K562 (cell line): ENCODE measurements around the gene LMAN2. TPM values are rescaled to one million over a fixed set of nuclear protein-coding genes. Genes with fewer than 3 reads are reported as not detected.

Experiments used
- CREB1 ChIP-seq, 2 experiments: sonication (generic) in 1 of 2; formaldehyde crosslinking in 1 of 2; IDR thresholded peaks; 2 replicates each; pipeline versions ENCODE4 v1.6.1 to v1.8.0; 2012 to 2022; ENCODE audit warnings: inconsistent platforms in 1 of 2, mild to moderate bottlenecking in 1 of 2, missing genetic modification reagents in 1 of 2, moderate library complexity in 1 of 2
- CSDE1 ChIP-seq, 2 experiments: fragments of 450-650 bp; IDR thresholded peaks; 2 replicates each; pipeline ENCODE4 v1.6.1; 2016; ENCODE audit warnings: mild to moderate bottlenecking in 1 of 2
- CTBP1 ChIP-seq: fragments of 450-650 bp; IDR thresholded peaks from 2 replicates; pipeline ENCODE4 v1.6.1; 2016; ENCODE audit warnings: borderline replicate concordance
- EZH2 ChIP-seq: IDR thresholded peaks from 2 replicates; pipeline ENCODE4 v1.6.1; 2012; ENCODE audit warnings: low read depth, mild to moderate bottlenecking, inconsistent platforms, low read length, borderline replicate concordance
- GTF2F1 ChIP-seq: IDR thresholded peaks from 2 replicates; pipeline ENCODE4 v1.6.1; 2011; ENCODE audit warnings: low read depth, low read length, improper control_type of control experiment
- HDAC1 ChIP-seq, 2 experiments: fragments of 450-650 bp; IDR thresholded peaks; 2 replicates each; pipeline ENCODE4 v1.6.1; 2016 to 2017; ENCODE audit warnings: inconsistent platforms in 1 of 2, mild to moderate bottlenecking in 1 of 2, moderate library complexity in 1 of 2
- KDM1A ChIP-seq, 2 experiments: fragments of 450-650 bp; IDR thresholded peaks; 2 replicates each; pipeline ENCODE4 v1.6.1; 2016; ENCODE audit warnings: mild to moderate bottlenecking in 2 of 2
- MBD2 ChIP-seq: sonication (generic); IDR thresholded peaks from 2 replicates; pipeline ENCODE4 v1.6.1; 2016; ENCODE audit warnings: low read depth, borderline replicate concordance
- RBM17 ChIP-seq: fragments of 200-400 bp; formaldehyde crosslinking; IDR thresholded peaks from 2 replicates; pipeline ENCODE4 v1.6.1; 2017; ENCODE audit warnings: low read depth, mild to moderate bottlenecking, low read length, borderline replicate concordance
- SETDB1 ChIP-seq: IDR thresholded peaks from one replicate; pipeline ENCODE4 v1.6.1; 2012; ENCODE audit warnings: low read length, control low read depth, inconsistent platforms
- SPI1 ChIP-seq: IDR thresholded peaks from 2 replicates; pipeline ENCODE4 v1.6.1; 2011; ENCODE audit warnings: low read depth, low read length, control low read depth, borderline replicate concordance
- ZNF347 ChIP-seq: fragments of 450-650 bp; formaldehyde crosslinking; IDR thresholded peaks from 2 replicates; pipeline ENCODE4 v1.4.0; 2020; ENCODE audit warnings: low read depth, mild to moderate bottlenecking, moderate library complexity
- polyA plus RNA-seq, 8 experiments: library from polyadenylated mRNA; depleted of rRNA in 4 of 8; stranded (reverse) in 5 of 8; unstranded in 3 of 8; fragments of >200 nt; fragmentation: Nextera tagmentation in 2 of 8; fragmentation: Illumina TruSeq in 1 of 8; extraction: Ambion mirVana in 2 of 8; extraction: Trizol in 1 of 8; gene quantifications; 2 replicates each; pipeline versions ENCODE4 v1.2.1 to v1.2.3, GENCODE V29; 2011 to 2014; ENCODE audit warnings: inconsistent platforms in 1 of 8, missing spikeins in 1 of 8
- total RNA-seq, 7 experiments: library from RNA; depleted of rRNA in 6 of 7; stranded (reverse); fragments of >200 nt in 6 of 7; fragmentation: Illumina TruSeq in 2 of 7; extraction: Trizol in 2 of 7; gene quantifications; 2 replicates each; pipeline versions ENCODE4 v1.2.1 to v1.2.3, GENCODE V29; 2011 to 2021; ENCODE audit warnings: low replicate concordance in 1 of 7
- TF ChIP-seq, protein P1 (sequence below), 3 experiments: IDR thresholded peaks in 2 of 3; conservative IDR thresholded peaks in 1 of 3; 2 replicates each; pipeline ENCODE4 v1.5.1; 2011 to 2012; ENCODE audit warnings: low read length in 3 of 3, mild to moderate bottlenecking in 3 of 3, control low read depth in 2 of 3, improper control_type of control experiment in 1 of 3, inconsistent platforms in 1 of 3, low read depth in 1 of 3, mixed read lengths in 1 of 3, moderate library complexity in 1 of 3; ENCODE audit not compliant: insufficient read depth in 2 of 3
- TF ChIP-seq, protein P2 (sequence below): sonication (generic); formaldehyde crosslinking; IDR thresholded peaks from 2 replicates; pipeline ENCODE4 v1.8.0; 2023; ENCODE audit warnings: missing genetic modification reagents, mild to moderate bottlenecking, borderline replicate concordance

Gene LMAN2
- total and polyA plus RNA-seq, 9 of the 15 experiments (the other 6 are each of a cell fraction or from before 2014, with no cell fraction given): 2.7 to 254 (median 136) TPM

DNA sequence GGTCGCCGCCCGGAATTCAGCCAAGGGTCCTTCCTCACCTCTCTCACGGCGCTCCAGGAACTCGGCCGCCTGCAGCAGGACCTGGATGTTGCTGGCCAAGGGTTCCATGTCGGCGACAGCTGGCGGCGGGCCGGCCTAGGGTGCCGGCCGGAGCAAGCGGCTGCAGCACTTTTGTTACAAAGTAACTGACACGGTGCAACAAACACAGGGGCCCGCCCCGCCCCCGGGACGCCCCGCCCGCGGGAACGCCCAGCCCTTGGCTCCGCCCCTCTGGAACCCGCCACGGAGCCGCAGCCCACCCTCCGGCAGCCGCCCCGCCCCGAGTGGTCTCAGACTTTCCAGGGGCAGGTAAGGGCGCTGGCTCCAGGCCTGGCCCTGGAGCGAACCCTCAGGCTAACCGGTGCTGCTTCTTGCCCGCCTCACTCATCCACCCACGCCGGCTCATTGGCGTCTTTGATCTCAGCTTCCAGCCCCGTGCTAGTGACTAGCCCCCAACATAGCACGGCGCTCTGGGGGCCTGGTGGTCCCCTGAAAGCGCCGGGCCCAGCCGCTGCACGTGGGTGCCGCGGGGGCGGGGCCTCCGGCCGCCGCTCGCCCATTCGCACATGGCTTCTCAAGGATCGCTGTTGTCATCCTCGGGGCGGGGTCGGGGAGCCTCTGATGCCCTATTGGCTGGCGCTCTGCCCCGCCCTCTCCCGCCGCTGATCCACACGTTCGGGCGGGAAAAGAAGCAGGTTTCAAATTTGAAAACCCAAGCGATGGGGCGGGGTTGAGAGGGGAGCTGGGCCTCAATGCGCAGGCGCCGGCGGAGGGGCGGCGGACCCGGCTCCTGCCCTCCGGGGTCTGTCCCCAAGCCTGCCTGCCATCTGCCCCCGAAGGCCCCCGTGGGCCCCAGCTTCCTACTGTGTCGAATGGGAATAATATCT, 39.5 kb downstream of the LMAN2 start, which contains the start of gene MXD3 (continued):
- TF ChIP-seq, protein P1, sequence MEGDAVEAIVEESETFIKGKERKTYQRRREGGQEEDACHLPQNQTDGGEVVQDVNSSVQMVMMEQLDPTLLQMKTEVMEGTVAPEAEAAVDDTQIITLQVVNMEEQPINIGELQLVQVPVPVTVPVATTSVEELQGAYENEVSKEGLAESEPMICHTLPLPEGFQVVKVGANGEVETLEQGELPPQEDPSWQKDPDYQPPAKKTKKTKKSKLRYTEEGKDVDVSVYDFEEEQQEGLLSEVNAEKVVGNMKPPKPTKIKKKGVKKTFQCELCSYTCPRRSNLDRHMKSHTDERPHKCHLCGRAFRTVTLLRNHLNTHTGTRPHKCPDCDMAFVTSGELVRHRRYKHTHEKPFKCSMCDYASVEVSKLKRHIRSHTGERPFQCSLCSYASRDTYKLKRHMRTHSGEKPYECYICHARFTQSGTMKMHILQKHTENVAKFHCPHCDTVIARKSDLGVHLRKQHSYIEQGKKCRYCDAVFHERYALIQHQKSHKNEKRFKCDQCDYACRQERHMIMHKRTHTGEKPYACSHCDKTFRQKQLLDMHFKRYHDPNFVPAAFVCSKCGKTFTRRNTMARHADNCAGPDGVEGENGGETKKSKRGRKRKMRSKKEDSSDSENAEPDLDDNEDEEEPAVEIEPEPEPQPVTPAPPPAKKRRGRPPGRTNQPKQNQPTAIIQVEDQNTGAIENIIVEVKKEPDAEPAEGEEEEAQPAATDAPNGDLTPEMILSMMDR (IDR thresholded peaks at IDR 0.05 in 2 of 3, conservative IDR thresholded peaks at IDR 0.05 in 1 of 3; ENCODE audit: insufficient read depth in 2 of 3, low read depth in 1 of 3, low read length in 3 of 3): no peak
- TF ChIP-seq, protein P2, sequence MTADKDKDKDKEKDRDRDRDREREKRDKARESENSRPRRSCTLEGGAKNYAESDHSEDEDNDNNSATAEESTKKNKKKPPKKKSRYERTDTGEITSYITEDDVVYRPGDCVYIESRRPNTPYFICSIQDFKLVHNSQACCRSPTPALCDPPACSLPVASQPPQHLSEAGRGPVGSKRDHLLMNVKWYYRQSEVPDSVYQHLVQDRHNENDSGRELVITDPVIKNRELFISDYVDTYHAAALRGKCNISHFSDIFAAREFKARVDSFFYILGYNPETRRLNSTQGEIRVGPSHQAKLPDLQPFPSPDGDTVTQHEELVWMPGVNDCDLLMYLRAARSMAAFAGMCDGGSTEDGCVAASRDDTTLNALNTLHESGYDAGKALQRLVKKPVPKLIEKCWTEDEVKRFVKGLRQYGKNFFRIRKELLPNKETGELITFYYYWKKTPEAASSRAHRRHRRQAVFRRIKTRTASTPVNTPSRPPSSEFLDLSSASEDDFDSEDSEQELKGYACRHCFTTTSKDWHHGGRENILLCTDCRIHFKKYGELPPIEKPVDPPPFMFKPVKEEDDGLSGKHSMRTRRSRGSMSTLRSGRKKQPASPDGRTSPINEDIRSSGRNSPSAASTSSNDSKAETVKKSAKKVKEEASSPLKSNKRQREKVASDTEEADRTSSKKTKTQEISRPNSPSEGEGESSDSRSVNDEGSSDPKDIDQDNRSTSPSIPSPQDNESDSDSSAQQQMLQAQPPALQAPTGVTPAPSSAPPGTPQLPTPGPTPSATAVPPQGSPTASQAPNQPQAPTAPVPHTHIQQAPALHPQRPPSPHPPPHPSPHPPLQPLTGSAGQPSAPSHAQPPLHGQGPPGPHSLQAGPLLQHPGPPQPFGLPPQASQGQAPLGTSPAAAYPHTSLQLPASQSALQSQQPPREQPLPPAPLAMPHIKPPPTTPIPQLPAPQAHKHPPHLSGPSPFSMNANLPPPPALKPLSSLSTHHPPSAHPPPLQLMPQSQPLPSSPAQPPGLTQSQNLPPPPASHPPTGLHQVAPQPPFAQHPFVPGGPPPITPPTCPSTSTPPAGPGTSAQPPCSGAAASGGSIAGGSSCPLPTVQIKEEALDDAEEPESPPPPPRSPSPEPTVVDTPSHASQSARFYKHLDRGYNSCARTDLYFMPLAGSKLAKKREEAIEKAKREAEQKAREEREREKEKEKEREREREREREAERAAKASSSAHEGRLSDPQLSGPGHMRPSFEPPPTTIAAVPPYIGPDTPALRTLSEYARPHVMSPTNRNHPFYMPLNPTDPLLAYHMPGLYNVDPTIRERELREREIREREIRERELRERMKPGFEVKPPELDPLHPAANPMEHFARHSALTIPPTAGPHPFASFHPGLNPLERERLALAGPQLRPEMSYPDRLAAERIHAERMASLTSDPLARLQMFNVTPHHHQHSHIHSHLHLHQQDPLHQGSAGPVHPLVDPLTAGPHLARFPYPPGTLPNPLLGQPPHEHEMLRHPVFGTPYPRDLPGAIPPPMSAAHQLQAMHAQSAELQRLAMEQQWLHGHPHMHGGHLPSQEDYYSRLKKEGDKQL (CRISPR knock-in tag): no peak
- no peak for TF ChIP-seq KDM1A (IDR thresholded peaks at IDR 0.05)
- no peak for TF ChIP-seq SPI1
- no peak for TF ChIP-seq RBM17
- no peak for TF ChIP-seq ZNF347
- peak in 1 of 2 experiments; percentile 99; a peak in 3 of 4 replicates for TF ChIP-seq HDAC1 (IDR thresholded peaks at IDR 0.05)
- peak; percentile 63 for TF ChIP-seq MBD2
- TF ChIP-seq EZH2: no peak
- no peak for TF ChIP-seq GTF2F1
- TF ChIP-seq CREB1 (IDR thresholded peaks at IDR 0.05): no peak; the same call in none of the 2 replicates
- peak; percentile 67; the same call in 1 of the 2 replicates for TF ChIP-seq CREB1 (CRISPR knock-in tag; IDR thresholded peaks at IDR 0.05)
- TF ChIP-seq CTBP1: 0 out of 2 replicates have a peak, but pooled peaks have one; percentile 20
- no peak for TF ChIP-seq CSDE1 (IDR thresholded peaks at IDR 0.05)
- TF ChIP-seq SETDB1: no peak
